Measurements from ENCODE around the gene DDX5.
A peak's percentile ranks its signal among the peaks of the same experiment; 100 is the strongest.
"Not testable (repeated sequence)": the region's sequence is repeated elsewhere in the genome, so short reads cannot be mapped to it uniquely, and the experiment has no call there.

Gene DDX5

GRCh38 chr17:64506576-64507412 lies 705 bp upstream of the DDX5 start, which contains the start of gene CEP95:
Gene CEP95 (plus strand): TSS chr17:64506977. CDS start chr17:64507098, 121 bp downstream.
- DNase-seq, result peak; percentile 92

- peak; percentile 84 for DNase-seq
Observed at GRCh38 chr17:64505340-64506200, 519 bp downstream of the DDX5 start.

DNA sequence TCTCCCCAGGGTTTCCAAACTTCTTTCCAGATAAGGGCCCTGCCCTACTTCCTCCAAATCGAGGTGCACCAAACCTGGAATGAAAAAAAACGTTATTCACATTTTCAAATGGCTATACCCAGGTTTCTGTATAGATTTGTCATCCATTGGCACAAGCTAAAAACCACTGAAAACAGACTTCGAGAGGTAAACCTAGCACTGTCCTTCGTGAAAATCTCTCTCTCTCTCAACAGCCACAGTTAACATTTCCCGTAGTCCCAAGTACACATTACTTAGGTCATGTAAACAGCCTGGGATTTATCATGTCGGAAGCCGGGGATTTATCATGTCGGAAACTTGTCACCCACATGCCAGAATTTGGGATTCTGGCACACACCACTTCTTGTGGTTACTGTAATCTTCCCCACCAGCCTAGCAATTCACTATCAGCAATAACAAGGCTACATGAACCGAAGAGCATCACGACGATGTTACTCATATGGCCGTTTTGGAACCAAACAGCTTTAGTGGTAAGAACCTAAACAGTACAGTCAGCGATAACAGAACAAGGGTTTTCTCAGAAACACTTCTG lies 1.2 kb downstream of the DDX5 start:
- DNase-seq, result no peak

- no peak for DNase-seq
Observed at GRCh38 chr17:64503821-64504768, 2.0 kb downstream of the DDX5 start.

DNA sequence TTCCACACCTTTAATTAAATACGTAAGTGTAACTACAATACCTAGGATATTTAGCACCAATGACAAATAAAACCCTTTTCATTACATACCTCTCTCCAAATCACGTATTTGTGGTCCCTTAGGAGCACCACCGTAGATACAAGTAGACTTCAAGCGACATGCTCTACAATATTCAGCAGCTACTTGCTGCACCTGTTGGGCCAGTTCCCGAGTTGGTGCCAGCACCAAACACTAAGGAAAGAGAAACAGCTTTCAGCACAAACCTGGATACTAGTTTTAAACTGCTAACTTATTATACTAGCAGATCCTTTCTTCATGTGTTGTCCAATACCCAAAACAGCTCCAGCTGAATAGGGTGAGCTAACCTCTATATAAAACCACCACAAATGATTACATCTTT lies 2.7 kb downstream of the DDX5 start:
- DNase-seq, result no peak

DNA sequence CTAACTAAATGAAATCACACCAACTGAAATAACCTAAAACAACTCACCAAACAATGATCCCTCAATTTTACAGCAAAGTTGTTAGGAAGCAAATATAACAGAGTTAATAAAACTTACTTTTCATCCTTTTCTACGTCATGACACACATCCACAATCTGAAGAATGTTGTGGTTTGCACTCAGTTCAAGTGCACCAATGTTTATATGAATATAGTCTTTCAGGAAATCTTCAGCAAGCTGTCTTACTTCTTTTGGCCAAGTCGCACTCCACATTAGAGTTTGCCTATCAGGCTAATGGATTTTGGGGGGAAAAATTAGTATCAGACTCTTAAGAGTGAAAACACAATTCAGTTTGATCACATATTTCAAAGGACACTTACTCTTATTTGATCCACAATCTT lies 3.3 kb downstream of the DDX5 start:
- no peak for DNase-seq

- no peak for DNase-seq
Observed at GRCh38 chr17:64502021-64502420, 4.1 kb downstream of the DDX5 start.

- DNase-seq, result no peak
Observed at GRCh38 chr17:64500862-64501765, 5.0 kb downstream of the DDX5 start.

- DNase-seq, result no peak
Observed at GRCh38 chr17:64500487-64500859, 5.6 kb downstream of the DDX5 start.

DNA sequence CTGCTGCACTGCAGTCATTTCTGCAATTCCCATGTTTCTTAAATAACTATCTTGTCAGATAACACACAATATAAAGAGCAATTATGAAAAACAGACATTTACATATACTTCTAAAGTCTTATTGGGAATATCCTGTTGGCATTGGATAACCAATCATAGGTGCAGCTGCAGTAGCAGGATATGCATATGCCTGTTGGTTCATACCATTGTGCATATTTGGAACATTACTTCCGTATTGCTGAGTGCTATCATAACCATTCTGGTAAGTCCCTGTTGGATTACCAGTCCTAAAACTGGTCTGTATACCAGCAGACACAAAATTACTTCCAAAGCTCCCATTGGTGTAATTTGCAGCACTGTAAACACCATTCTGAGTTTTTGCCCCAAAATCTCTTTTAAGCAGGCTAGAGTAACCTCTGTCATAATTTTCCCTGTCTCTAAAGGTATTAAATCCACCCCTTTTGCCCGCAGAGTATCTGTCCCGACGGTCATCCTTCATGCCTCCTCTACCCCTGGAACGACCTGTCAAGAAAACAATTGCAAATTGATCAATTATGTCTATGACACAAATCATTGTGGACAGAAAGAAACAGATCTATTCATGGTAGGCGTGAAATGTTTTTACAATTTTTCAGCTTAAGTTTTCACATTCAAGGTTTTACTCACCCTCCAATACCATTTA lies 6.1 kb downstream of the DDX5 start:
- DNase-seq, result no peak

GRCh38 chr17:64498308-64499203 lies 7.5 kb downstream of the DDX5 start:
- no peak for DNase-seq

DNA sequence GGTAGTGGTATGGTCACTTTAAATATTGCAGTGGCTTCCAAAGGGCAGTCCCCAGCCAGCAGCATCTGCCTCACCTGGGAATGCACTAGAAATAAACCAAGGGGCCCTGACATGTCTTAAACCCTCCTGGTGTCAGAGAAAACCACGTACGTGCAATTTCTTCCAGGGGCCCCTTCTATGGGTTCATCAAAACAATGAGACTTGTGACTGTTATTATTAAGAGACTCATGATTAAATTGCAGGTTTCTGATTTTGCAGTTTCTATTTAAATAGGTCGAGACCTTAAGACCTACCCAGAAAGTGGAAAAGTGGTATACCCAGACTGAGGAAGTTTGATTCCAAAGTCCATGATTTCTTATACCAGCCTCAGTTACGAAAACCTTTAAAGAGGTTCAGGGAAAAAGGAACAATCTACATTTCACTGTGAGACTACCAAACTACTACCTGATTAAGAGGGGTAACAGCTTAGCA lies 8.5 kb downstream of the DDX5 start:
- DNase-seq, result no peak

- peak; percentile 95 for DNase-seq
Observed at GRCh38 chr17:64496786-64497564, 9.1 kb downstream of the DDX5 start, which contains the start of gene POLG2. Gene POLG2 (minus strand): TSS chr17:64497054. CDS start chr17:64496968, 86 bp downstream.

DNA sequence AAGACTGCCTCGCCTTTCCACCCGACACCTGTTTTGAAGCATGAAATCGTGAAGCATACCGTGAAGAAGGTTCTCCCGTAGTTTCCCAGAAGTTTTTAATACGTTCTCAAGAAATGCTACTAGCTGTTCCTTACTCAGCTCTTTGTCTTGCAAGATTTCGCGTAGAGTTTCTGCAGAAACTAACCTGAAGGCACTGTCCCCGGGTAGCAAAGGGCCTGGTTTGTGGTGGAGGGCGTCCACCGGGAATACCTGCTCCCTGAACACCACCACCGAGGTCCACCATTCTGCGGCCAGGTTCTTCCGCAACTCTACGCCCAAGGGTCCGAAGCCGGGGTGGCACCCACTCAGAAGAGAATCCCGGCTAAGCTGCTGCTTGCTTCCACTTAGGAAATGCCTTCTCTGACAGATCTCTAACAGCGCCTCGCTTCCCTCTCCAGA lies 9.7 kb downstream of the DDX5 start:
- no peak for DNase-seq

DNA sequence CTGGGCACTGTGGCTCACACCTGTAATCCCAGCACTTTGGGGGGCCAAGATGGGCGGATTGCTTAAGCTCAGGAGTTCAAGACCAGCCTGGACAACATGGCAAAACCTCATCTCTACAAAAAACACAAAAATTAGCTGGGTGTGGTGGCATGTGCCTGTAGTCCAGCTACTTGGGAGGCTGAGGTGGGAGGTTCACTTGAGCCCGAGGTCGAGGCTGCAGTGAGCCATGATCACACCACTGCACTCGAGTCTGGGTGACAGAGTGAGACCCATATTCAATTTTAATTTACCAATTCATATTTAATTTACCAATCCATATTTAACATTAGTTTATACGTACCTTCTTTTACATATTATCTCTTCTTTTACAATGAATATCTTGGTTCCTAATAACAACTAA lies 10.8 kb downstream of the DDX5 start:
- not testable (repeated sequence) for DNase-seq

GRCh38 chr17:64494121-64494520 lies 12.0 kb downstream of the DDX5 start:
- no peak for DNase-seq

GRCh38 chr17:64492481-64493109 lies 13.5 kb downstream of the DDX5 start:
- DNase-seq, result no peak

DNA sequence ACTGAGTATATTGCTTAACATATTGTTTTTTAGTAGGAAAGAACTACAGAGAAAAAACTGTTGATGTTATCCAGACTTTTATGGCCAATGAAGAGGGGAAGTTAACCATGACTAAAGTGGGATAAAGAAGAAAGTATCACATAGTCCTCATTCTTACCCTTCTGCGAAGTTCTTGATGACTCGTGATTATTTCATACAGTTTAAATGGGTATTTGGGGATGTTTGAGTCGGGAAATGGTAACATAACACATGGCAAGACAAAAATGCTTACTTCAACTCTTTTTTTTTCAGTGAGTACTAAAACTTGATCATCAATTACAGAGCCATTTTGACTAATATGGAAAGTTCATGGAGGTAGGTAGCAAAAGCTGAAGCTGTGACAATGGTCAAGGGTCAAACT lies 14.1 kb downstream of the DDX5 start:
- DNase-seq, result no peak

Measured in activated effector memory CD4-positive, alpha-beta T cell treated with Interleukin-2 at 50 U/mL for 16 hours (primary cell).